GM23248 (cell line): ENCODE data around the gene ZNF219.

ENCODE experiments used
- EZH2 ChIP-seq: fragments of 200-600 bp; sonication (generic); IDR thresholded peaks from 2 replicates; pipeline ENCODE4 v1.6.1; 2018; ENCODE audit warnings: antibody characterized with exemption, mild to moderate bottlenecking; ENCODE audit not compliant: insufficient read depth, poor library complexity, severe bottlenecking
- EZH2phosphoT487 ChIP-seq: fragments of 200-600 bp; sonication (generic); IDR thresholded peaks from 2 replicates; pipeline ENCODE4 v1.6.1; 2018; ENCODE audit warnings: antibody characterized with exemption, moderate library complexity, mild to moderate bottlenecking, low read depth; ENCODE audit not compliant: insufficient read depth

- TF ChIP-seq EZH2 (no peak), EZH2phosphoT487 (no peak)
Measured at GRCh38 chr14:21056520-21057163, 41.8 kb downstream of the ZNF219 start.
